Thoracic aorta endothelial cell (primary cell): ENCODE data around the gene KLHL9. TPM values are rescaled to one million over a fixed set of nuclear protein-coding genes. Genes with fewer than 3 reads are reported as not detected.

Experiments used
- total RNA-seq: library from RNA; depleted of rRNA; stranded (reverse); fragments of >200 nt; gene quantifications from 2 replicates; pipeline ENCODE4 v1.2.3, GENCODE V29; 2012

The KLHL9 gene, protein sequence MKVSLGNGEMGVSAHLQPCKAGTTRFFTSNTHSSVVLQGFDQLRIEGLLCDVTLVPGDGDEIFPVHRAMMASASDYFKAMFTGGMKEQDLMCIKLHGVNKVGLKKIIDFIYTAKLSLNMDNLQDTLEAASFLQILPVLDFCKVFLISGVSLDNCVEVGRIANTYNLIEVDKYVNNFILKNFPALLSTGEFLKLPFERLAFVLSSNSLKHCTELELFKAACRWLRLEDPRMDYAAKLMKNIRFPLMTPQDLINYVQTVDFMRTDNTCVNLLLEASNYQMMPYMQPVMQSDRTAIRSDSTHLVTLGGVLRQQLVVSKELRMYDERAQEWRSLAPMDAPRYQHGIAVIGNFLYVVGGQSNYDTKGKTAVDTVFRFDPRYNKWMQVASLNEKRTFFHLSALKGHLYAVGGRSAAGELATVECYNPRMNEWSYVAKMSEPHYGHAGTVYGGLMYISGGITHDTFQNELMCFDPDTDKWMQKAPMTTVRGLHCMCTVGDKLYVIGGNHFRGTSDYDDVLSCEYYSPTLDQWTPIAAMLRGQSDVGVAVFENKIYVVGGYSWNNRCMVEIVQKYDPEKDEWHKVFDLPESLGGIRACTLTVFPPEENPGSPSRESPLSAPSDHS
- total RNA-seq, result 46.5 and 57.7 TPM in 2 replicates

GRCh38 chr9:21334701-21335632 is at the start of gene KLHL9:
Gene KLHL9 (minus strand): TSS chr9:21335404. CDS start chr9:21334859, 545 bp downstream.

DNA sequence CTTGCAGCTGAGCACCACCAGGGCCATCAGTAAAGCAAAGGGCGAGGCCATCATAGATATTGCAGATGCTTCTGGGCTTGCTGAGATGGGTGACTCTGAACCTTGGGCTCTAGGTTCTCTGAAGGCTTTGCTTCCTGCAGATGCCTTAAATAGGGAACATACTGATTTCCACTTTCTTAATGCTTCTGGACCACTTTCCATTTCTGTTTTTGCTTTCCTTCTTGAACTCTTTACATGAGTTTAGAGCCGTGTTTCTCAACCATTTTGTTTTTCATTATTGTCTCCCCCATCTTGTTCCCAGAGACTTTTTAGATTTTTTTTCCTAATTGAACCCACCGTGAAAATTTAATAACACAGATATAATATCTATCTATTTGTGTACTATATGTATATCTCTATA is 32.8 kb upstream of the KLHL9 start, which contains the start of gene IFNA13:
Gene IFNA13 (minus strand): TSS at position 101 of the 400 bp plus-strand sequence. CDS start 47 bp downstream, at position 54.

GRCh38 chr9:21350787-21351186 is 15.6 kb upstream of the KLHL9 start, which contains the start of gene IFNA6:
Gene IFNA6 (minus strand): TSS chr9:21350887. CDS start chr9:21350887, 0 bp downstream.

GRCh38 chr9:21305213-21305612 is 30.0 kb downstream of the KLHL9 start, which contains the start of gene IFNA5:
Gene IFNA5 (minus strand): TSS chr9:21305313. CDS start chr9:21305256, 57 bp downstream.

Other genes starting within 250 kb of the KLHL9 start
- gene IFNW1, start 193.6 kb downstream of the KLHL9 start, total RNA-seq, result not detected in 2 replicates
- not detected in 2 replicates for gene IFNA21, start 168.7 kb downstream of the KLHL9 start, total RNA-seq
- gene IFNA4, start 147.8 kb downstream of the KLHL9 start, total RNA-seq, result not detected in 2 replicates
- not detected in 2 replicates for gene IFNA7, start 133.2 kb downstream of the KLHL9 start, total RNA-seq
- gene IFNA10, start 128.3 kb downstream of the KLHL9 start, total RNA-seq, result not detected in 2 replicates
- not detected in 2 replicates for gene IFNA16, start 118.1 kb downstream of the KLHL9 start, total RNA-seq
- not detected in 2 replicates for gene IFNA17, start 107.2 kb downstream of the KLHL9 start, total RNA-seq
- gene IFNA14, start 95.4 kb downstream of the KLHL9 start, total RNA-seq, result not detected in 2 replicates
- not detected in 2 replicates for gene IFNA5, start 30.1 kb downstream of the KLHL9 start, total RNA-seq
- 0.22 TPM in 1 of 2 replicates, not detected in the other for gene IFNA6, start 15.5 kb upstream of the KLHL9 start, total RNA-seq
- gene IFNA13, start 32.7 kb upstream of the KLHL9 start, total RNA-seq, result not detected in 2 replicates
- gene IFNA2, start 50.0 kb upstream of the KLHL9 start, total RNA-seq, result not detected in 2 replicates
- gene IFNA8, start 73.7 kb upstream of the KLHL9 start, total RNA-seq, result not detected in 2 replicates
- not detected in 2 replicates for gene IFNA1, start 105.0 kb upstream of the KLHL9 start, total RNA-seq
- gene IFNE, start 146.9 kb upstream of the KLHL9 start, total RNA-seq, result 4.7 and 5.5 TPM in 2 replicates